Urothelium cell line (cell line): ENCODE data around the gene ACAP2.
"Not testable (repeated sequence)": the region's sequence is repeated elsewhere in the genome, so short reads cannot be mapped to it uniquely, and the experiment has no call there.

ENCODE experiments used
- DNase-seq: peaks from one replicate; pipeline ENCODE4 v3.0.0; 2011; ENCODE audit warnings: low spot score, mixed read lengths
- FAIRE-seq: peaks from 2 replicates; lab custom pipeline; 2011; peaks lifted over from hg19 to GRCh38; lab: Jason Lieb, UNC

The ACAP2 gene

DNA sequence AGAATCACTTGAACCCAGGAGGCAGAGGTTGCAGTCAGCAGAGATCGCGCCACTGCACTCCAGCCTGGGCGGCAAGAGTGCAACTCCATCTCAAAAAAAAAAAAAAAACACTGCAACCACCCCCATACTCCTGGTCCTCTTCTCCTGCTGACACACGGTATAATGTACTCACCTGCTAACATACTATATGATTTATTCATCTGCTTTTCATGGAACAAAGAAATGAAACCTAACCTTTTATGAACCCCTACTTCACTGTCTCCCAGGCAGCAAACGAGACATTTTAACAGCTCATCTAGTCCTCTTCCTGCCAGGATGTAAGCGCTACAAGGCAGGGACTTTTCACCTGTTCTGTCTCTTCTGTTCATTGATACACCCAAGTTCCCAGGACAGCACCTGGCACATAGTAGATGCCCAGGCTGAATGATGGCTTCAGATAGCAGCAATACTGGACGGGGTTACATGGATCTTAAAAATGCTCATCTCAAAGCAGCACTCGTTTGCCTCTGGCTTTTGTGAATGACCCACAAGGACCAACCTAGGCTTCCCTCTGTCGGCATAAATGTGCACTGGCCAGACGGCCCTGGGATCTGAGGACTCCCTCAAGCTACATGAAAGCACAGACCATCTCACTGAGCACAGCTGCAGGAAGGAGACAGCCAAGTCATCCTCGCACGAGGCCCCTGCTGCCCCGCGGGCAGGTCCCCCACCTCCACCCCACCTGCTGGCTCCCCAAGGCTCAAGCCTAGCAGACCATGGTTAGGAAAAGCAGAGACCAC, 192.2 kb downstream of the ACAP2 start:
- no peak for FAIRE-seq
- no peak for DNase-seq

DNA sequence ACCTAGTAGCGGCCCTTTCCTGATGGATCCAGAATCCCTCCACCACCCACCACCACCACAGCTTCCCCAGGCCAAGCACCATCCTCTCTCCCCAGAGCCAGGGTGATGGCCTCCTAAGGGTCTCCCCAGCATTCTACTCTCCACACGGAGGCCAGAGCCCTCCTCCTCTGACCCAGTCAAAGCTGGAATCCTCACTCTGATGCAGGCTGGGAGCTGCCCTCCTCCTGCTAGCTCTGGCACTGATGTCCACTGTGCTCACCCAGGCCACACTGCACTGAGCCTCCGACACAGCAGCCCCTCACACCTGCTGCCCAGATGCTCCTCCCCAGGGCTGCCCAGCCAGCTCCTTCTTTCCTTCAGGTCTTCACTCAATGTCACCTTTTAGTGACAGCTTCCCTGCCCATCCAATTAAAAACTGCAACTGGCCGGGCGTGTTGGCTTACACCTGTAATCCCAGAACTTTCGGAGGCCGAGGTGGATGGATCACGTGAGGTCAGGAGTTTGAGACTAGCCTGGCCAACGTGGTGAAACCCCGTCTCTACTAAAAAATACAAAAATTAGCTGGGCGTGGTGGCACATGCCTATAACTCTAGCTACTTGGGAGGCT, 192.9 kb downstream of the ACAP2 start:
- FAIRE-seq, result no peak
- no peak for DNase-seq

DNA sequence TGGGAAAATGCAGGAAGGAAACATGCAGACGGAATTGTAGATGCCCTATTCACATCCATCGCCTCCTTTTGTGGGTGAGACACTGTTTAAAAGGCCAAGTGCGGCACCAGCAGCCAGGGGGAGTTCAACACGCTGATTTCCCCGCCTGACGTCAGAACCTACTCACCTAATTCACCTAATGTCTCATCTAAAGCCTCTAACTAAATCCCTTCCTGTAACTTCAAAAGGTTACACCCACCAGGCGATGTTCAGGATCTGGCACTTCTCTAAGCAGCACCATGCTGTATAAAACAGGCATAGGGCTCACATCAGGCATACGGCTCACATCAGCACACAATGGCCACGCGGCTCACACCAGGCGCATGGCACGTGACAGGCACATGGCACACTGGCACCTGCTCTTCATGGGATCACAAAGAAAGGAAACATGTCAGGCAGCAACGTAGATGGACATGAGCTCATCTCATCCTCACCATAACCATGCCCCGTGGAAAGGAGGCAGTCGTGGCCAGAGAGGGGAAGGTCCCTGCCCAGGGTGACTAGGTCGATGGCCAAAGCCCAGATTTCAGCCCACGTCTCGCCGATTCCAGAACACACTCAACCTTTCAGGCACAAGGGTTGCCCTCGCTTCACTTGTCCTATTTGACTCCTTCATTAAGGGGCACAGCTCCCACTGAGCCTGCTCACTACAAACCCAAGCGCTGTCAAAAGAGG, 193.6 kb downstream of the ACAP2 start:
- FAIRE-seq (no peak), DNase-seq (no peak)

DNA sequence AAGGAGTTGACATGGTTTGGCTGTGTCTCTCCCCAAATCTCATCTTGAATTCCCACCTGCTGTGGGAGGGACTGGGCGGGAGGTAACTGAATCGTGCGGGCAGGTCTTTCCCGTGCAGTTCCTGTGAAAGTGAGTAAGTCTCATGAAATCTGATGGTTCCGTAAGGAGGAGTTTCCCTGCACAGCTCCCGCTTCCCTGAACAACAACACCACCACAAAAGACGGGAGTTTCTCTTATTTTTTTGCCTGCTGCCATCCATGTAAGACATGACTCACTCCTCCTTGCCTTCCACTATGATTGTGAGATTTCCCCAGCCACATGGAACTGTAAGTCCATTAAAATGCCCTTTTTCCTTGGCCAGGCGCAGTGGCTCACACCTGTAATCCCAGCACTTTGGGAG, 194.5 kb downstream of the ACAP2 start:
- FAIRE-seq (no peak), DNase-seq (no peak)

DNA sequence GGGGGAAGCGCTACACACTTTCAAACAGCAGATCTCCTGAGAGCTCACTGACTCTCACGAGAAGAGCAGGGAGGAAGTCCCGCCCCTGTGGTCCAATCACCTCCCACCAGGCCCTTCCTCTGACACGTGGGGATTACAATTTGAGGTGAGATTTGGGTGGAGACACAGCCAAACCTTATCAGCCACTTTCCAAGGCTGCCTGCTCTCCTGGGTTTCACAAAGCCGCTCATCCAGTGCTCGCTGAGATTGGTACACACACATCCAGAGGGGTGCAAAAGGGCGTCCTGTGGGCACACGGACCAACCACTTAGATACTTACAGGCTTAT, 195.0 kb downstream of the ACAP2 start:
- DNase-seq (no peak), FAIRE-seq (no peak)

DNA sequence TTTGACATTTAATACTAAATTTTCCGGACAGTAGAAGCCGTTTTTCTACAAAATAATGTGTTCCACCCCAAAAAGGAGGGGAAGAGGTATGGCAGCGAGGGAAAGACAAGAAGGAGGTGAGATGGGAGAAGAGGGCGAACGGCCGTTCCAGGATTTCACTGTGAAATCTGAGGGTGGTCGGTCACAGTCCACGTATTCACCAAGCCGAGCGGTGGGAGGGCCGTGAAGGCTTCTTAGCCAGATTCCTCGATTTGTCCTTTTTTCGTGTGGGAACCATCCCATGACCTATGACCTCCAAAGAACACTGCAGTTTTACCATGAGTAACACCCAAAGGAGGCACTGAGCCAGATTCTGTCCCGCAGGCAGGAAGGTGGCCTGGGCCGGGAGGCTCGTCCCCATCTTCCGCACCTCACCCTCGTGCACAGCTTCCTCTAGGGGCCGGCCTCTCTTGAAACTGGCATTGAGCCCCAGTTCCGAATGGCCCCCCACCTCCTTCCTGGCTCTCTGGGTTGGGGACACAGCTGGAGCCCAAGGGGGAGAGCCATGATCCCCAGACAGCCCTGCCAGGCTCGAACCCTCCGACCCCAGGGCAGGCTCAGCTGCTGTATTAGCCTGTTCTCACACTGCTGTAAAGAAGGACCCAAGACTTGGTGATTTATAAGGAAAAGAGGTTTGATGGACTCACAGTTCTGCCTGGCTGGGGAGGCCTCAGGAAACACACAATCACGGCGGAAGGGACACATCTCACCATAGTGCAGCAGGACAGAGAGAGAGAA, 195.5 kb downstream of the ACAP2 start:
- no peak for FAIRE-seq
- no peak for DNase-seq

DNA sequence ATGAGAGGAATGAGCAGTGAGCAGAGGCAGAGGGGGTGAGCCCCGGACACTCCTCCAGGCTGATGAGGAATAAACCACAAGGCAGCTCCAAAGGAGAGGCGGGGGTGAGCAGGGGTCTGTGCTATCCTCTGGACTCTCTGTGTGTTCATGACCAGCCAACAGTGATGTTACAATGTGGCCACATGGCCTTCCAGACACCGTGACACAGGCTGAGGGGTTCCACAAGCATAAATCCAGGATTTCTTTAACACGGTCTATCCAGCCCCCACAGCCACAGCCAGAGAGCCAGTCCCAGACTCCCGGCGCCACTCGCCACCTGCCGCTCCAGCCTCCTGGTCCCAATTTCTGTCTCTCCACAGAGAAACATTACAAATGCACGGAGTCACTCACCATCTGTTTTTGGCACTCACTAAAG, 196.2 kb downstream of the ACAP2 start:
- DNase-seq (no peak), FAIRE-seq (no peak)

DNA sequence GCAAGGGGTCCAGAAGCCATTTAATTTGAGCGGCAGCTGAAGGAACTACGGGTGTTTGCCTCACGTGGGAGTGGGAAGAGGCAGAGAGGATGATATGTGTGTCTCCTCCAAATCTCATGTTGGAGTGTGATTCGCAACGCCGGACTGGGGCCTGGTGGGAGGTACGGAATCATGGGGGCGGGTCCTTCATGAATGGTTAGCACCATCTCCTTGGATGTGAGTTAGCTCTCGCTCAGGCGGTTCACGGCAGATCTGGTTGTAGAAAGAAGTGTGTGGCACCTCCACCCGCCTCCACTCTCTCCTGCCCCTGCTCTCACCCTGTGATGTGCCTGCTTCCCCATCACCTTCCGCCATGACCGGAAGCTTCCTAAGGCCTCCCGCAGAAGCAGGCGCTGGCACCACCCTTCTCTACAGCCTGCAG, 197.3 kb downstream of the ACAP2 start:
- DNase-seq (no peak), FAIRE-seq (no peak)

DNA sequence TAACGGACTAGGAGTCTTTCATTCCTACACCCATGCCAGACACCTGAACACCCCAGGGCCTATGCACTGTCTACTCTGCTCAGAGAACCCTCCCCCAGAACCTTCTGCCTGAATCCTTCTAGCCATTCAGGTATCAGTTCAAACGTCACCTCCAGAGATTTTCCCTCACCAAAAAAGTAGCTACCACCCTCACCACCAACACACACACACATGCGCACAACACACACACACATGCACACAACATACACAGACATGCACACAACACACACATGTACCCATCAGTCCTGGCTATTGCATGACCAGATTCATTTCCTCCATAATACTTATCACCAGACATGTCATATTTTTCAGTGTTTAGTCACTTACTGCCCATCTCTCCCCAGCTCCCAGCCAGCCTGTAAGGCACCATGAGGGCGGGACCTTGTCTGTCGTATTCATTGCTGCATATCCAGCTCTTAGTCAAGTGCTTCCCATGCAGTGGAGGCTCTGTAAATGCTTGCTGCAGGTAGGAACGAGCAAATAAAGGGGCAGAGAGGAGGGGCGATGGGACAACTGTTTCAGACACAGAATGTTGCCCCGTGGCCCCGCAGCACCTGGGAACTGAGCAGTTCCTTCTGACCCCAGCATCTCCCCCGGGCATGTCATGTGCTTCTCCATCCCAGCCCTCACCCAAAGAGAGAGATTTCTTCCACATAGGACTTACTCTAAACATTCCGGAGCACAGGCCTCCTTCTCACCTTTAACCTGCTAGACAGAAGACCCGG, 201.0 kb downstream of the ACAP2 start:
- FAIRE-seq (peak; percentile 48), DNase-seq (no peak)

DNA sequence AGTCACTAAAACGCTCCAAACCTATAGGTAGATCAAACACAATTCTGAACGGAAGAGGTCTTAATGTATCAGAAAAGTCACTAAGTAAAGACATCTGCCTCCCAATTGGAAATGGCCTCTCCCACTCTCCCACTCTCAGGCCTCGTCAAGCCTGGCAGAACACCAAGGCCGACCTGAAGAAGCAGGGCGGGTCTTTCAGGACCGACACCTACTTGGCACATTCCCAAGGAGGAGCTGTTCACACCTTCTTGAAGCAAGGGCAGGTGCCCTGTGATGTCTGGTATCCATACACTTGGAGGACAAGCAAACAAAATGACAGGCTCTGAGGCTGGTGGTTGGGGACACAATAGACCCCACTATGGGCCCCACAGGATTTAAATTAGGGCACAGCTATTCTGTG, 201.9 kb downstream of the ACAP2 start:
- FAIRE-seq, result no peak
- DNase-seq, result no peak

DNA sequence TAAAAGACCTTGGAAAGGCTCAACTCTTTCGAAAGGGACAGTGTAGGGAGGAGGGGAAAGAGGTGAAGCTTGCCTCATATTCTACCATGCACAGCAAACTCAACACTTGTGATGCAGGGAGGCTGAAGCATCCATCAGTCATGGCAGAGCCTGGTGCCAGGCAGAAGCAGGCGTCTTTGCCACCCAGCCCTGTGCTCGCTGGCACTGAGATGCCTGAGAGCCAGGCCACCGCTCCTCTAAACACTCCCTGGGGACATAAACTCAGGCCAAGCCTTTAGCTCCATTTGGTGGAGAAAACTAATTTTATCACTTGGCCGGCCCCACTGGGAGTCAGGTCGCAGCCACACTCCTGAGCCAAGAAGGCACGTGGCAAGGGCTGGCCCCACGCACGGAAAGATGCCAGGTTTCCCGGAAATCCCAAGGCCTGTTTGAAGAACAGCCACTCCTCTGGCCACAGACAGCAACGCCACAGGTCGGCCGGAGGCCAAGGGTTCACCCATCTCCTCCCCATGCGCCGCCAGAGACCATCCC, 202.6 kb downstream of the ACAP2 start:
- DNase-seq (no peak), FAIRE-seq (no peak)

DNA sequence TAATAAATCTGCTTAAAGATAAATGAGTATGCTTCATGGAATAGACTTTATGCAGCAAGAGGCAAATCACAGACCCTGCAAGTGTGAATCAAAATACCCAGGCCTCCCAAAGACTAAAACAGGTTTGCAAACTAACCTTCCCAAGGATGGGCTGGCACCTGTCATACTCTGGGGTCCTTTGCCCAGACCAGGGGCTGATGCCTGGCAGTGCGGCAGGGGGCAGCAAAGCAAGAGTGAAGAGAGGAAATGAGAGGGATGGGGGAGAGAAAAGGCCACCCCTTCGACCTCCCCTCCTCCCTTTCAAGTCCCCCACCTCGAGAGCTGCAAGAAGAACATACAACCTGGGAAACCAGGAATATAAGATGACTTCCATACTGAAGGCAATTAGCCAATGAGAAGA, 203.7 kb downstream of the ACAP2 start:
- DNase-seq (no peak), FAIRE-seq (no peak)

DNA sequence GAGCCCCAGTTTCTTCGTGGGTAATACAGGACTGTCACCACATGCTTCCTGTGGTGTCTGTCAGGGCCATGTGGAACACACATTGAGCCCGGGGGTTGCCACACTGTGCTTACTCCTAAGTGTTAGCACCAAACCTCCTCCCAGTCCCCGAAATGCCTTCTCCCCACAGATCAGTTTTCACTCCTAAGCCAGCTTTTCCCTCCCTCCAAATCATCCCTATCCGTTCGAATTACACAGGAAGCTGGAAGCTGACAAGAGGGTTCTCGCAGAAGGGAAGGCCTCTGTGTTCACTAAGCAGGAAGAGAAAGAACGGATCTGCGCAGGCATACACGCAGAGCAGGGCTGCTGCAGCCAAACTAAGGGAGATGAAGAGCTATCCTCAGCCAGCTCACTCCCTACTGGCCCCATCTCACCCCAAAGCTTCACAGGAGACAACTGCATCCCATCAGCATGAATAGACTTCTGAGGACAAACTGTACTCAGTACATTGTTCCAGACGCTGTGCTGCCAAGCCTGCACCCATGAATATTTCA, 204.2 kb downstream of the ACAP2 start:
- DNase-seq, result no peak
- FAIRE-seq, result no peak

DNA sequence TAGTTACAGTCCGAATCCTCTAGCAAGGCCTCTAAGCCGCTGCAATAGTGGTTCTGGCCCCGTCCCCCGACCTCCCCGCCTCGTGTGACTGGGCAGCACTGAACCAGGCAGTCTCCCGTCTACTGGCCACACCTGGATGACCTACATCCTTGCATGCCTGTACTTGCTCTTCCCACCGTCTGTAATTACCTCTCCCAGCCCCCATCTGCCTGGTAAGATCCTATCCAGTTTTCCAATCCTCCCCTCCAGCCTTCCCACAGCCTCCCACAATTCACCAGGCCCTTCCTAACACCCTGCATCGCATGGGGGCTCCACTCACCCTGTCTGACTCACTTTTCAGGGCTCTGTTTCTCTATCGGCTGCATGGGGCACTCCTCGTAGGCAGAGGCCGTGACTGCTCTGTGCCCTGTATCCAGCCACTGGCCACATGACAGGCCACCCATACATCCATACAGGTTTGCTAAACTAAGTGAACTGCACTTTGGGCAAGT, 204.7 kb downstream of the ACAP2 start:
- no peak for FAIRE-seq
- no peak for DNase-seq

DNA sequence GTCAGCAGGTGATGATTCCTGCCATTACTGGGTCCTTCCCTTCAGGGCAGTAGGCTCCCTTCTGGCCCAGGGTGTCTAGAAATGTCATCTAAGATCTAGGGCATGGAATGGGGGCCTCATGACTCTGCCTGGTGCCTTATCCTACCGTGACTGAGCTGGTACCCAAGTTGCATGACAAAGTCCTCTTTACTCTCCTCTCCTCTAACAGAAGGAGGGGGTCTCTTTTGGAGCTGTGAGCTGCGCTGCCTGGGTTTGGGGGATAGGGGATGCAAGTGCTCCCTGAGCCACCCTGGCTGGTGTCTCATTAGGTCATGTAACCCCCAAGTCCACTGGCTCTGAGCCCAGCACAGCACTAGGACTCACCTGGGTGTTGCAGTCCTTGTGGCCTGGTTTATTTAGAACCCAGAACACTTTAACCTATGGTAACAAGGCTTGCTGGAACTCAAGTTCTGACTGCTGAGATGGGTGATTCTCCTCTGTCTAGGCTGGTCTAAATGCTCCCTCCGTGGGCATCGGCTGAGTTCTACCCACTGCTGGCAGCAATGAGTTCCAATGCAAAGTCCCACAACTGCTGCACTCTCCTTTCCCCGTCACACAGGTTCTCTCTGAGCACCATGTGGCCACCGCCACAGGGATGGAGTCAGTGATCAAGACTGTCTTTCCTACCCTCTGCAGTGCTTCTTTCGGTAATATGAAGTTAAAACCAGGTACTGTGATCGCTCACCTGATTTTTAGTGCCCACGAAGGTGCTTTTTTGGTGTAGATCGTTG, 205.8 kb downstream of the ACAP2 start:
- no peak for FAIRE-seq
- no peak for DNase-seq

DNA sequence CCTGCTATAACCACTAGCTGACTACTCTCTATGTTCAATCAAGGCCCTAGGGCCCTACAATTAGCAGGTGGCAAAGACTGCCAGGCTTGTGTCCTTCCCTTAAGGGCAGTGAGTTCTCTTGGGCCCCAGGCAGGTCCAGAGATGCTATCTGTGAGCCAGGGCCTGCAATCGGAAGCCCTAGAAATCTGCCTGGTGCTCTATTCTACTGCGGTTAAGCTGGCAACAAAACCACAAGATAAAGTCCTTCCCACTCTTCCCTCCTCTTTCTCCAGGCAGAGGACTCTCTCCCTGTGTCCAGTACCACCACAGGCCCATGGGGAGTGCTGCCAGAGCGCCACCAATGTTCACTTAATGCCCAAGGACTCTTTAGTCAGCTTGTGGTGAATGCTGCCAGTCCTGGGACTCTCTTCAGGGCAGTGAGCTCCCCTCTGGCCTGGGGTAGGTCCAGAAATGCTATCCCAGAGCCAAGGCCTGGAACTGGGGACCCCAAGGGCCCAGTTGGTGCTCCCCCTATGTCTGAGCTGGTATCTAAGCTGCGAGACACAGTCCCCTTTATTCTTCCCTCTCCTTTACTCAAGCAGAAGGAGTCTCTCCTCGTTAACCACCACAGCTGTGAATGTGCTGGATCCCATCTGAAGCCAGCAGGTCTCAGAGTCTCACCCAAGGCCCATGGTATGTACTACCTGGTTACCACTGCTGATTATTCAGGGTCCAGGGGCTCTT, 206.6 kb downstream of the ACAP2 start:
- FAIRE-seq (no peak), DNase-seq (no peak)

DNA sequence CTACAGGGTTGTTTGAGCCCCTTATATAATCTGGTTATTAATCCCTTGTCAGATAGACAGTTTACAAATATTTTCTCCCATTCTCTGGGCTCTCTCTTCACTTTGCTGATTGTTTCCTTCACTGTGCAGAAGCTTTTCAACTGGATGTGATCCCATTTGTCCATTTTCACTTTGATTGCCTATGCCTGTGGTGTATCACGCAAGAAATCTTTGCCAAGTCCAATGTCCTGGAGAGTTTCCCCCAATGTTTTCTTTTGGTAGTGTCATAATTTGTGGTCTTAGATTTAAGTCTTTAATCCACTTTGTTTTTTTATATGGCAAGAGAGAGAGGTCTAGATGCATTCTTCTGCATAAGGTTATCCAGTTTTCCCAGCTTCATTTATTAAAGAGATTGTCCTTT, 212.6 kb downstream of the ACAP2 start:
- no peak for FAIRE-seq

DNA sequence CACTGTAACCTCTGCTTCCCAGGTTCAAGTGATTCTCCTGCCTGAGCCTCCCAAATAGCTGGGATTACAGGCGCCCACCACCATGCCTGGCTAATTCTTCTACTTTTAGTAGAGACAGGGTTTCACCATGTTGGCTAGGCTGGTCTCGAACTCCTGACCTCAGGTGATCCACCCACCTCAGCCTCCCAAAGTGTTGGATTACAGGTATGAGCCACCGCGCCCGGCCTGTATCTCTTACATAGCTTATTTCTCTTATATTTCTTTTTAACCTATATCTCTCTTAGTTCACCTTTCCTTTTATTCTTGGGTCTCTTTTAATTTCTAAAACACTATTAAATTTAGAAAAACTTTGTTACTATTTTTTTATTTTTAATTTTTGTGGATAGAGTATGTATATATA, 213.9 kb downstream of the ACAP2 start:
- FAIRE-seq, DNase-seq: not testable (repeated sequence)

More for the DNA sequence above, 212.6 kb downstream of the ACAP2 start:
- no peak for DNase-seq

DNA sequence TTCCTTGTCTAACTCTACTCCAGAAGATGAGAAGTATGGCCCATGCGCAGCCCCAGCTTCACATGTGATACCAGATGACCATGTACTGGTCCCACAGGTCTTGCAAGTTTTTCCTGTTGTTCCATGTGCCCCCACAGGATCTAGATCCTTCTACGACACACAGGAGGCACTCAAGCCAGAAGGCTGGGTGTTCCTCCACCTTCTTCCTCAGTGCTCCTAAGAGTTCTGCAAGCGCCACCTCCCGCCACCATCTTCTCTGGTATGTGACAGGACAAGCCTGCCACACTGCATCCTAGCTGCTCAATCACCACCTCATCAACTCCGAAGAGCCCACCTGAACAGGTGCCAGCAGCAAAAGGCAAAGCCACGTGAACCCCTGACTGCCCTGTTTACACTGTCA, 214.9 kb downstream of the ACAP2 start:
- FAIRE-seq, result no peak

More for the DNA sequence above, 214.9 kb downstream of the ACAP2 start:
- DNase-seq, result no peak
